GM12875 (cell line): ENCODE data around the gene PLSCR2.

ENCODE experiments used
- H3K4me3 ChIP-seq: one replicate; pipeline ENCODE4 v1.5.1; 2011; ENCODE audit warnings: low read depth, low read length, control low read depth
- TF ChIP-seq, protein P1 (sequence below): IDR thresholded peaks from 2 replicates; pipeline ENCODE4 v1.5.1; 2011; ENCODE audit warnings: low read depth, mild to moderate bottlenecking, control low read depth, inconsistent platforms, low read length, moderate library complexity, borderline replicate concordance; ENCODE audit not compliant: insufficient read depth

The PLSCR2 gene

DNA sequence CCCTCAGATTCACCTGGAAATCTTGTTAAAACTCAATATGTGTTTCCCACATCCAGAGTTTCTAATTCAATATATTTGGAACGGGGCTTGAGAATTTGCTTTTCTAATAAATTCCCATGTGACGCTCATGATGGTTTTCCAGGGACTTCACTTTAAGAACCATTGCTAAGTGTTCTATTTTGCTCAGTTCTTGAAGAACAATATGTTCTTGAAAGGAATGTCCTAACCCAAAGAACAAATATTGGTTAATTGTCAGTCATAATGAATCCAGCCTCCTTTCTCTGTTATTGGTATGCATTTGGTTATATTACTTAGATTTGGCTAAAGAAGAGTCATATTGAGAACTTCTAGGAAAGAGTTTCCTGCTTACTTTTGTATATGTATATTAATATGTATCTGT lies 4.4 kb upstream of the PLSCR2 start:
- no peak overlapping the region for H3K4me3 ChIP-seq
- TF ChIP-seq, protein P1, sequence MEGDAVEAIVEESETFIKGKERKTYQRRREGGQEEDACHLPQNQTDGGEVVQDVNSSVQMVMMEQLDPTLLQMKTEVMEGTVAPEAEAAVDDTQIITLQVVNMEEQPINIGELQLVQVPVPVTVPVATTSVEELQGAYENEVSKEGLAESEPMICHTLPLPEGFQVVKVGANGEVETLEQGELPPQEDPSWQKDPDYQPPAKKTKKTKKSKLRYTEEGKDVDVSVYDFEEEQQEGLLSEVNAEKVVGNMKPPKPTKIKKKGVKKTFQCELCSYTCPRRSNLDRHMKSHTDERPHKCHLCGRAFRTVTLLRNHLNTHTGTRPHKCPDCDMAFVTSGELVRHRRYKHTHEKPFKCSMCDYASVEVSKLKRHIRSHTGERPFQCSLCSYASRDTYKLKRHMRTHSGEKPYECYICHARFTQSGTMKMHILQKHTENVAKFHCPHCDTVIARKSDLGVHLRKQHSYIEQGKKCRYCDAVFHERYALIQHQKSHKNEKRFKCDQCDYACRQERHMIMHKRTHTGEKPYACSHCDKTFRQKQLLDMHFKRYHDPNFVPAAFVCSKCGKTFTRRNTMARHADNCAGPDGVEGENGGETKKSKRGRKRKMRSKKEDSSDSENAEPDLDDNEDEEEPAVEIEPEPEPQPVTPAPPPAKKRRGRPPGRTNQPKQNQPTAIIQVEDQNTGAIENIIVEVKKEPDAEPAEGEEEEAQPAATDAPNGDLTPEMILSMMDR: no peak

- TF ChIP-seq, protein P1: no peak
- H3K4me3 ChIP-seq: no peak overlapping the region
Measured at GRCh38 chr3:146472611-146473010, 3.2 kb upstream of the PLSCR2 start.

- H3K4me3 ChIP-seq: no peak overlapping the region
- TF ChIP-seq, protein P1: no peak
Measured at GRCh38 chr3:146471012-146471411, 1.7 kb upstream of the PLSCR2 start.

GRCh38 chr3:146470425-146470990 lies 1.1 kb upstream of the PLSCR2 start:
- TF ChIP-seq, protein P1: no peak

GRCh38 chr3:146468671-146469149 lies 651 bp downstream of the PLSCR2 start:
- TF ChIP-seq, protein P1: no peak
- H3K4me3 ChIP-seq: no peak overlapping the region

More at GRCh38 chr3:146470425-146470990, 1.1 kb upstream of the PLSCR2 start:
- H3K4me3 ChIP-seq: no peak overlapping the region

- H3K4me3 ChIP-seq: no peak overlapping the region
- TF ChIP-seq, protein P1: no peak
Measured at GRCh38 chr3:146468234-146468633, 1.1 kb downstream of the PLSCR2 start.

DNA sequence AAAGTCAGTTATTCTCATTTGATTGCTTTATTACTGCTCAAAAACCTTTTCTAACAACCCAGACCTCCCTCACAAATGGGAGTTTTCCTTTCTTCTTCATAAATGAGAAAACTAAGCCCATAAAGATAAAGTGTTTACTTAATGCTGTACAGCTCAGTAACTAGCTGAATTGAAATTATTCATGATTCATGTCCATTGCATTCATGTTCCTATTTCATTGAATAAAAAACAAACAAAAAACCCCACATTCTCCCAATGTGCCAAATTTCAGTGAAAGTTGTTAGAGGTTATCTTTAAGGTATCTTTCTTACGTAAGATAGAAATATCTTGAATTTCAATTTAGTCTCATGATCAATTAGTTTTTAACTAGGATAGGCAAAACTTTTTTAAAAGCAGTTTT lies 2.8 kb downstream of the PLSCR2 start:
- H3K4me3 ChIP-seq: no peak overlapping the region
- TF ChIP-seq, protein P1: no peak
